HG03060 (cell line): ENCODE results near the gene F7.
"Not testable (repeated sequence)": the region's sequence is repeated elsewhere in the genome, so short reads cannot be mapped to it uniquely, and the experiment has no call there.

Source experiments
- ATAC-seq: cut with Tn5 transposase; IDR thresholded peaks from one replicate; pipeline ENCODE4 v1.9.1; 2021; ENCODE audit warnings: low read depth, moderate number of reproducible peaks; ENCODE audit not compliant: unreplicated experiment

Gene F7

DNA sequence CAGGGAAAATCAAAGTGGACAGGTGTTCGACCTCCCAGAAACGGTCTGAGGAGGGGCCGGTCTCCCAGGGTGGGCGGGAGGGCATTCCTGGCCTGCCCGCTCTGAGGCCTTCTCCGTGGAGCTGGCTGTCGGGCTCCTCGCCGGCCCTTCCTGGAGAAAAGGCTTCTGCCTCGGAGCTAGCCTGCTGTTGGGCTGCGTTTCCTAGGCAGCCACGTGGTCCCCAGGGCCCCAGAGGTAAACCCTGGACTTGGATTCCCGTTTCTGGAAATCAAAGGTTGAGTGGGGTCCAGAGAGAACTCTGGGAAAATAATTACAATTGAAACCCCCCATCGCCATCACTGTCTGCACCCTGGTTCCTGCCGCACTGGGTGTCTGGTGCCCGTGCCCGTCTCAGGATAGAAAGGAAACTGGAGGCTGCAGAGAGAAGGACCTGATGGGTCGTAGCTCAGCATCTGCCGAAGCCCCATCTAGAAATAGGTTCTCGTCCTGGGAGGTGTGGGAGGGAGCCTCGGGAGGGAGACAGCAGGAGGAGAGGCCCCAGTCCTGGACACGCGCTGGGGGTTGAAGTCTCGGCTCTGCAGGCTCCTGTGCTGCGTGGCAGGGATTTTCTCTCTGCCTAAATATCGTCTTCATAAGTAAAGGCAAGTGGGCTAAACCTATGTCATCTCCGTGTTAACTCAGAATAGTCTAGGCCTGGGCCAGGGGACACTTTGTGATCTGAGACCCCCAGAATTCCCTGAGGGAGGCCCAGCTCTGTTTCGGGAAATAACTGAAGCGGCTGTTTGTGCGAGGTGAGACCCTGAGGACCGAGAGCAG is 45.2 kb downstream of the F7 start:
- no peak for ATAC-seq

DNA sequence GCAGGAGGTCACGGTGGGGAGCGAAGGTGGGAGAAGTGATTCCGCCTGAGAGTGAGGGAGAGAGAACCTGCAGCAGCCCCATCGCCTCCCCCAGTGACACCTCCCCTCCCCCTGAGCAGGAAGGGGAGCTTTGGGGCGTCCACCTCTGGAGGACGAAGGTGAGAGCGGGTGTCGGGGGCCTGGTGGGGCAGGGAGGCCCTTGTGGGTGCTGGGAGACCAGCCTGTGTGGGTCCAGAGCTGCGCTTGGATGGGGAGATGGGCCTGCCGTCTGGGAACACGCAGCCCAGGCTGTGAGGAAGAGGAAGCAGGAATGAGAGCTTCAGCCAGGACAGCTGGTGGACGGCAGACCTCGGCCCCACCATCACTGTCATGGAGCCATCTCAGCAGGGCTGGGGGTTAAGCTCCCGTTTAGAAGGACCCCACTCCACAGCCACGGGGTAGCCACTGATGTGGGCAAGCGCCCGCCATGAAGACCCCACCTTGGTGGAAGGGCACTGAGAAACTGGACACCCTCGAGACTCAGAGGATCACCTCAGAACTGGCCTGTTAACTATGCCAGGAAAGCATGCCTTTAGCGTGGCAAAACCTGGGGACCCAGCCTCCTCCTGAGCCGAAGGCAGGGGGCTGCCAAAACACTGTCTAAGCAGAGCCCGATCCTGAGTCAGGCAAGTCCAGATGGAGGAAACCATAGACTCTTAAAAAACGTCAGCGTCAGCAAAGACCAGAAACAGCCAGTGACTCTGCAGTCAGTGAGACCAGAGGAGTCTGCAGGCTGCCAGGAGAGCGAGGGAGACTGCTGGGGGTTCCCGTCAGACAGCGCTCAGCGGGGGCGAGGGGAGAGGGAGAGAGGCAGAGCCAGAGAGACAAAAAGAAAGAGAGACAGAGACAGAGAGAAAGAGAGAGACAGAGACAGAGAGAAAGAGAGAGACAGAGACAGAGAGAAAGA is 46.4 kb downstream of the F7 start:
- no peak for ATAC-seq

DNA sequence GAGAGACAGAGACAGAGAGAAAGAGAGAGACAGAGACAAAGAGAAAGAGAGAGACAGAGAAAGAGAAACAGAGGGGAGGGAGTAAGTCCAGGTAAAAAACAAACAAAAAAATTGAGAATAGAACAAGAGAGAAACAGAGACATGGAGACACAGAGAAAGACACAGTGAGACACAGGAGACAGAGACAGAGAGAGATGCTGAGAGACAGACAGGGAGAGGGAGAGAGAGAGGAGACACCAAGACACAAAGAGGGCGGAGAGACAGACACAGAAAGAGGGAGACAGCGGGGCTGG is 47.0 kb downstream of the F7 start:
- ATAC-seq = no peak

DNA sequence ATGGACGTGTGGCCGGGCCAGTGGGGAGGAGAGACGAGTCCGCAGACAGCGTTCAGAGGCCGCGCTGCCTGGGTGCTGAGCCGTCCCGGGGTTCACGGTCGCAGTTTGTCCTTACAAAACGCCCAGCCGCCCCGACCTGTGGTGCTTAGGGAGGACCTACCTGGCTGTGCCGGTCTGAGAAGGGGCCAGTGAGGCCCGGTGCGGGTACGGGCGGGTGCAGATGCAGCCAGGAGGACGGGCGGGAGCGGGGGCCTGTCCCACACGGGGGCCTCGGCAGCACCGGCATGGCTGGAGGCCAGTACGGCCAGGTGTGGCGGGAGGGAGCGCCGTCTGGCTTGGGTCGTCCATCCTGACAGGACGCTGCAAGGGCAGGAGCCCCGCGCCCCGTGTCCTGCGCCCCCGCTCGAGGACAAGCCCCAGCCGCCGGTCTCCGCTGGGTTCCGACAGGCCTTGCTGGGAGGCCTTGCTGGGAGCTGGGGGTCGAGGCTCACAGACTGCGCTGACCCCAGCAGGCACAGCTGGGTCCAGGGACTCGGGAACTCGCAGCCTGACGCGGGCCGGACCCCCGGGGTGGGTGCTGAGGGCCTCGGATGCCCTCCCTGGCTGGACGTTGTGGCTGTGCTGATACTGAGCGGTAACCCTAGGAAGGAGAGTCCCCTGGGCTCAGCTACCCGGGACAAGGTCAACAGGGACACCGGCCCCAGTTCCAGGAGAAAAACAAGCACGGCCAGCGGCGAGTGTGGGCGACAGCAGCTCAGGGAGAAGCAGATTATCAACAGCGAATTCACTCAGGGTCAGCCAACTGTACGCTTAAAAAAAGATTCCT is 47.6 kb downstream of the F7 start:
- ATAC-seq = no peak

DNA sequence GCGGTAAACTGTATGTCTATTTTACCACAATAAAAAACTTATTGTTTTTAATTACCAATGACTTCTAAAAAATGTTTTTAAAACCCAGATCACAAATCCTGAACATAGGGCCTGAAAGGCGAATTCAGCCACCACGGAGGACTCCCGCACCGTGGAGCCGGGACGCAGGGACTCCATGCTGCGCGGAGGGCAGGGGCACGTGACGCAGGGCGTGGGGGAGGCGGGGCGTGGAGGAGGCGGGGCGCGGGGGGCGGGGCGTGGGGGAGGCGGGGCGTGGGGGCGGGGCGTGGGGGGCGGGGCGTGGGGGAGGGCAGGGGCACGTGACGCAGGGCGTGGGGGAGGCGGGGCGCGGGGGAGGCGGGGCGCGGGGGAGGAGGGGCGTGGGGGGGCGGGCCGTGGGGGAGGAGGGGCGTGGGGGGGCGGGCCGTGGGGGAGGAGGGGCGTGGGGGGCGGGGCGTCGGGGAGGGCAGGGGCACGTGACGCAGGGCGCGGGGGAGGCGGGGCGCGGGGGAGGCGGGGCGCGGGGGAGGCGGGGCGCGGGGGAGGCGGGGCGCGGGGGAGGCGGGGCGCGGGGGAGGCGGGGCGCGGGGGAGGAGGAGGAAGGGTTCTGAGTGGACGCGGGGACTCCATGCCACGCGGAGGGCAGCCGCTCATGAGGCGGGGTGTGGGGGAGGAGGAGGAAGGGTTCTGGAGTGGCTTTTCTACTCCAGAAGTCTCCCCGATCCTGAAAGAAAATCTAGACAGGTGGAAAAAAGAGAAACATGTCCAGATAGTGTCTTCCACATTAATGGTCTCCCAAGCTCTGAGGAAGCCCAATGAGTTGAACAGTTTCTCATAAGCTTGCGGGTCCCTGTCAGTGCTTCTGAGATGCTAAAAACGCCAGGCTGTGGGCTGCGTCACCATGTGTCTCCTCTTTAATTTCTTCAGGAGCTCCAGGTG is 48.5 kb downstream of the F7 start:
- ATAC-seq = no peak

DNA sequence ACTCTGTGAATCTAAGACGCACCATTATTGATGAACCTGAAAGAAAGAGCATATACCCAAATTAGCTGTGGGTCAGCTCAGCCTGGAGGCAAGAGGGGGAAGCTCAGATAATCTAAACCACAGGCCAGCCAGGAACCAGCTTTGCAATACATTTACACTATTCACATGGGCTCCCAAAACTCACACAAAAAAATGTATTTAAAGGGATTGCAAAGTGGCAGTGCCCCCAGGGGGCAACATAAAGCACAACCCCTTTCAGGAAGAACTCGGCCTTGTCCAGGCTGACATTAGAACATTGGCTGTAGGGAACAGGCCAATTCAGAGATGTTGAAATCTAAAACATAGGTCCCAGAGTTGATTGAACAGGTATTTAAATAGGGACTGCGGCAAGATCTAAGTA is 49.6 kb downstream of the F7 start:
- no peak for ATAC-seq

DNA sequence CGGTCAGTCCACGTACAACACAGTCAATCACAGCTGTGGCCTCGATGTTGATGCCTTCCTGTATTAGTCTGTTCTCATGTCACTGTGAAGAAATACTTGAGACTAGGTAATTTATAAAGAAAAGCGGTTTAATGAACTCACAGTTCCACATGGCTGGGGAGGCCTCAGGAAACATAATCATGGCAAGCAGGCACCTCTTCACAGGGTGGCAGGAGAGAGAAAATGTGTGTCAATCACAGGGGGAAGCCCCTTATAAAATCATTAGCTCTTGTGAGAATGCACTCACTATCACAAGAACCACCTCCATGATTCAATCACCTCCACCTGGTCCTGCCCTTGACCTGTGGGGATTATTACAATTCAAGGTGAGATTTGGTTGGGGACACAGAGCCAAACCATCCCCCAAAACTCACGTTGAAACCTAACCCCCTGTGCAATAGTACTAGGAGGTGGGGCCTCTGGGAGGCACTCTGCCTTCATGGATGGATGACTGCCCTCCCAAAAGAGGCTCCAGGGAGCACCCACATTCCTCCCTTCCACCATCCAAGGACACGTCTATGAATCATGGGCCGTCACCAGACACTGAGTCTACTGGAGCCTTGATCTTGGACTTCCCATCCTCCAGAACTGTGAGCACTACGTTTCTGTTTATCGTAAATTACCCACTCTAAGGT is 50.5 kb downstream of the F7 start:
- no peak for ATAC-seq

DNA sequence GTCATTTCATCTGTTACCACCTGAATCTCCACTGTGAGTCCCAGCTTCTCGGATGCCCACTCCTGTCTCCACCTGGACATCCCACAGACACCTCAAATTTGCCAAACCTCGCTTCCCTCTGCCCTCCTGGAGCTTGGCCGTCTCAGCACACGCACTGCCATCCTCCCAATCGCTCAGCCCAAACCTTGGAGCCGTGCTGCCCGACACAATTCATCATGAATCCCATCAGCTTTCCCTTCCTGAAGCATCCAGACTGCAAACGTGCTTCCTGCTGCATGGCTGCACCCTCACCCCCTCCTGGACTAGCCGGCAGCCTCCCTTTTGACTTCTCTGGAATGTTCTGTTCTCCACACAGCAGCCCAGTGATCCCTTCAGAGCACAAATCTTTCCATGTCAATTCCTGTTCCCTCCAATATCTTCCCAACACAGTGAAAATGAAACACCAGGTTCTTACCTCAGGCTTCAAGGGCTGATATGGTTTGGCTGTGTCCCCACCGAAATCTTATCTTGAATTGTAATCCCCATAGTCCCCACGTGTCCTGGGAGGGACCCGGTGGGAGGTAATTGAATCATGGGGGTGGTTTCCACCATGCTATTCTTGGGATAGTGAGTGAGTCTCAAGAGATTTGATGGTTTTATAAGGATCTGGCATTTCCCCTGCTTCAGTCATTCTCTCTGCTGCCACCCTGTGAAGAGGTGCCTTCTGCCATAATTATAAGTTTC is 51.8 kb downstream of the F7 start:
- no peak for ATAC-seq

DNA sequence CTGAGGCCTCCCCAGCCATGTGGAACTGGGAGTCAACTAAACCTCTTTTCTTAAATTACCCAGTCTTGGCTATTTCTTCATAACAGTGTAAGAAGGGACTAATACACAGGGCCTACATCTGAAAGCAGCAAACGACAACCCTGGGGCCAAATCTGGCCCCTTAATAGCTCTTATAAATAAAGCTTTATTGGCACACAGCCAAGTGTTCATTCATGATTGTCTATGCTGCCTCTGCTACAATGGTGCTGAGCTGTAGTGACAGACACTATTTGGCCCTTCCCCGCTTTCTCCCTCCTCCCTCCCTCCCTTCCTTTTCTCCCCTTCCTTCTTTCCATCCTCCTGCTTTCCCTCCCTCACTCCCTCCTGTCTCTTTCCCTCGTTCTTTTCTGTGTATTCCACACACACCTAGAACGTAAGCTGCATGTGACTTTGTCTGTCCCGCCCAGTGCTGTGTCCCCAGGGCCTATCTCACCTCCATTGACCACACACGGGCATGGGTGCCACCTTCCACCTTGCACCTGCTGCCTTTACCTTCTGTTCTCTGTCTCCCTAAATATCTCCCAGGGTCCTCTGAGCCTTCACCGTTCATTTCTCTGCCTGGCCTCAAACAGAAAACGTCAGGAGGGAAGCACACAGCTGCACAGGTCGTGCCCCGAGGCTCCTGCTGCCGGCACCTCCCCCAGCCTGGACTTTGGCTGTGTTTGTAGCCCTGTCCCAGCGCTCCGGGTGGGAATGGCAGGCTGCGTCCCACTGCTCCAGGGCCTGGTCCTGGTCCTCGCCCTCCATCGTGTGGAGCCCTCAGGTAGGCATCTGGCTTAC is 52.5 kb downstream of the F7 start, which contains the start of gene PROZ:
Gene PROZ (plus strand): TSS at position 720 of the 819 bp plus-strand sequence. CDS start 13 bp downstream, at position 733.
- ATAC-seq = no peak

DNA sequence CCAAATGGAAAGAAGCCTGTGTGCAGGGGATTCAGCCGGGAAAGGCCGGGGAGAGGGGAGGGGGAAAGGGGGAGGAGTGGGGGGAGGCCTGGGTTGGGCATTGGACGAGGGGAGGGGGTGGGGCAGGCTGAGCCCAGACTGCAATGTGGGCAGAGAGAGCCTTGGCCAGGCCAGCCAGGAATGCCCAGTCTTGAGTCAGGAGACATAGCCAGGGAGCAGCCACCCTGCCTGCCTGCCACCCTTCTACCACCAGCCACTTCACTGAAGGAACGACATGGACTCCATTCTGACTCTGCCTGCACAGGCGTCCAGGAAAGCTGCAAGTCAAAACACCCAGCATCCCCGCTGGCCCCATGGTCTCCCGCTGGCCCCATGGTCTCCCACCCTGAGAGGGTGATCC is 53.4 kb downstream of the F7 start:
- no peak for ATAC-seq

DNA sequence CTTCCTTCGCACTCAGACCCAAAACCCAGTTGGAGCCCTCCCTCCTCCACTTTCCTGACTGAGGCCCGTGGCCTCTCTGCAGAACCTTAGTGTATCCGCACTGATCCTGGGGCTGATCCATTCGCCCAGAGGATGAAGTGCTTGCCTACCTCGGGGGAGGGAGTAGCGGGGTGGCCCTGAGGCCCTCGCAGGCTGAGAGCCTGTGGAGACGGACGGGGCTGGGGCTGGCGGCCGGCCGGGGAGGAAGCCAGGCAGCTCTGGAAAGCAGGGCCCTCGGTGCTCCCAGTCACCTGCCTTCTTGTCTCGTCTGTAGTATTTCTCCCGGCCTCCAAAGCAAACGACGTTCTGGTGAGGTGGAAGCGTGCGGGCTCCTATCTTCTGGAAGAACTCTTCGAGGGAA is 54.1 kb downstream of the F7 start:
- ATAC-seq = no peak

DNA sequence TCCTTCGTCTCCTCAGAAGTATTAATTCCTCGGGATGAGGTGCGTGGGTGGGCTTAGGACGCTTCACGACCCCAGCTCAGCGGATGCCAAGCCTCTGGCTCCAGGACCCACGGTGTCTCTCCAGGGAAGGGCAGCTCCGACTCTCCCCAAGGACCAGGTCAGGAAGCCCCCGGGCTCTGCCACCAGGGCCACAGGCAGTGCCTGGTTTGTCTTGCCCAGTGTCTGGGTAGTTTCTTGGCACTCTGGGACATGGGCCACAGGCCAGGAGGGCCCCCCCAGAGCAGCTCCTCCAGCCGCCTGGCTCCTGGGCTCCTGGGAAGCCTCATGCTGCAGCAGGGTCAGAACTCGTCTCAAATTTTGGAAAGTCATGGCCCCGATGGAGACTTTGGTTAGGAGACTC is 55.4 kb downstream of the F7 start:
- ATAC-seq = no peak

DNA sequence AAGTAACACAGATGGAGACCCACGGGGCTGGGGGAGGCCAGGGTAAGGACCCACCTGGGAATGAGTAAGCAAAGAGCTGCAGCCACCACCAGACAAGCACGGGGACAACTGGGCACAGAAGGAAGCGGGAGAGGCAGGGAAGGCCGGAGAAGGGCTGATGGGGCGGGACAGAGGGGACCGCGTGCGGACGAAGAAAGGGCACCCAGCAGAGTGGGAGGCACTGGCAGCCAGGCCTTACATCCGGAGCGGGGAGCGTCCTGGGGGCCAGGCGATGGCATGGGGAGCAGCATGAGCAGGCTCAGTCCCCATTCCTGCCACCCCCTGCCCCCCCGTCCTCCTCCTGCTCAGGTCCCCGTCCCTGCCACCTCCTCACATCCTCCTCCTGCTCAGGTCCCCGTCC is 55.8 kb downstream of the F7 start:
- ATAC-seq = no peak

DNA sequence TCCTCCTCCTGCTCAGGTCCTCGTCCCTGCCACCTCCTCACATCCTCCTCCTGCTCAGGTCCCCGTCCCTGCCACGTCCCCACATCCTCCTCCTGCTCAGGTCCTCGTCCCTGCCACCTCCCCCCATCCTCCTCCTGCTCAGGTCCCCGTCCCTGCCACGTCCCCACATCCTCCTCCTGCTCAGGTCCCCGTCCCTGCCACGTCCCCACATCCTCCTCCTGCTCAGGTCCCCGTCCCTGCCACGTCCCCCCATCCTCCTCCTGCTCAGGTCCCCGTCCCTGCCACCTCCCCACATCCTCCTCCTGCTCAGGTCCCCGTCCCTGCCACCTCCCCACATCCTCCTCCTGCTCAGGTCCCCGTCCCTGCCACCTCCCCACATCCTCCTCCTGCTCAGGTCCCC is 56.4 kb downstream of the F7 start:
- not testable (repeated sequence) for ATAC-seq

DNA sequence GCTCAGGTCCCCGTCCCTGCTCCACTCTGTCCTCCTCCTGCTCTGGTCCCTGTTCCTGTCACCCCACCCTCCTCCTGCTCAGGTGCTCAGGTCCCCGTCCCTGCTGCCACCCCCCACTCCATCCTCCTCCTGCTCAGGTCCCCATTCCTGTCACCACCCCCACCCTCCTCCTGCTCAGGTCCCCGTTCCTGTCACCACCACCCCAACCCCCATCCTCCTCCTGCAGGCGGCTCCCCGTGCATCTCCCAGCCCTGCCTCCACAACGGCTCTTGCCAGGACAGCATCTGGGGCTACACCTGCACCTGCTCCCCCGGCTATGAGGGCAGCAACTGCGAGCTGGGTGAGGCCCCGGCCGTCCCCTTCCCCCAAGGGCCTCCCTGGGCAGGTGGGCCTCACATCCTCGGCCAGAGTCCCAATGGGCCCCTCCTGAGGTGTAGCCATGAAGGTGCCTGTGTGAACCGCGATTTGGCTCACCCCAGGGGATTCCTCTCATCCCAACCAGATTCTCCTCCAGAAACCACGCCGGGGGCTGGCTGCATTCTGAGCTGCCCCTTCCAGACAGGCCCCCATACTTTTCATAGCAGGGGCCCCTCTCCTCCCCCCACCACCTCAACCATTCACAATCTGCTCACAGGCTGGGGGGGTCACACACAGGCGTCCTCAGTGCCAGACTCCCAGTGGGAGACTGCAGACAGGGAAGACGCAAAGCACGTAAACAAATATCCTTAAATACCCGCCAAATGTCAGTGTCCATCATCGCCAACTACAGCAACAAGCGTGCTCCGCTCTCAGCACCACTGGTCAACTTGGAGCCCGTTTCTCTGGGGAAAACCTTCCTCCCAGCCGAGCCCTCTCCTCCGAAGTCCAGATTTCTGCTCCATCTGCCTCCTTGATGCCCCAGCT is 57.4 kb downstream of the F7 start:
- no peak for ATAC-seq

DNA sequence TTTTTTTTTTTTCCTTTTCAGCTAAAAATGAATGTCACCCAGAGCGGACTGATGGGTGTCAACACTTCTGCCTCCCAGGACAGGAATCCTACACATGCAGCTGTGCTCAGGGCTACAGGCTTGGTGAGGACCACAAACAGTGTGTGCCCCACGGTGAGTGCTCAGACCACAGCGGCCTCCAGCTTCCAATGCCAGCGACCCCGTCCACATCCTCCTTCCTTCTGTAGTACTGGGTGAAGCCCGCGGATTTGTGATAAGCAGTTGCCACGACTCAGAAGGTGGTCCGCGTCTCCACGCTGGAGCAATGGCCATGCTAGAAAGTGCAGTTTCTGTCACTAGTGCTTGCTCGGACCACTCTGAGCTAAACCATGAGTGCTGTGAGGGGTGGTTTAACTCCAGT is 58.9 kb downstream of the F7 start:
- no peak for ATAC-seq

DNA sequence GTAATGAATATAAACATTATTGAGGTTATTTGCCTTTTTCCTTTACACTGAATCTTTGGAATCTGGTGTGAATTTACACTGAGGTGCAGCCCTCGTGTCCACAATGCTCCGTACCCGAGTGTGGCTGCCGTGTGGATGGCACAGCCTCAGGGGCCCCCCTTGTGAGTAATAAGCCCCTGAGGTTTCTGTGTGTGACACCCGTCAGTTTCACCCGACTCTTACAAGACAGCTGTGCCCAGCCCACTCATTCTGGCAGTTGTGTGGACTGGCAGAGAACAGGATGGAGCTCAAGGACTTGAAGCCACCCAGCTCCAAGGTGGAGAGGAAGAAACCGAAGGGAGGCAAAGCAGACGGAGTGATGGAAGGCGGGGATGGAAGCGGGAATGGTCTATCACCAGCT is 60.7 kb downstream of the F7 start:
- no peak for ATAC-seq
